ENCODE results near the gene OGFRL1. TPM values are rescaled to one million over a fixed set of nuclear protein-coding genes. Genes with fewer than 3 reads are reported as not detected.

OGFRL1 gene
- total and polyA plus RNA-seq, 2 donors (not counting 1 experiment from before 2014, with no cell fraction given) = 6.4 to 31.6 TPM

DNA sequence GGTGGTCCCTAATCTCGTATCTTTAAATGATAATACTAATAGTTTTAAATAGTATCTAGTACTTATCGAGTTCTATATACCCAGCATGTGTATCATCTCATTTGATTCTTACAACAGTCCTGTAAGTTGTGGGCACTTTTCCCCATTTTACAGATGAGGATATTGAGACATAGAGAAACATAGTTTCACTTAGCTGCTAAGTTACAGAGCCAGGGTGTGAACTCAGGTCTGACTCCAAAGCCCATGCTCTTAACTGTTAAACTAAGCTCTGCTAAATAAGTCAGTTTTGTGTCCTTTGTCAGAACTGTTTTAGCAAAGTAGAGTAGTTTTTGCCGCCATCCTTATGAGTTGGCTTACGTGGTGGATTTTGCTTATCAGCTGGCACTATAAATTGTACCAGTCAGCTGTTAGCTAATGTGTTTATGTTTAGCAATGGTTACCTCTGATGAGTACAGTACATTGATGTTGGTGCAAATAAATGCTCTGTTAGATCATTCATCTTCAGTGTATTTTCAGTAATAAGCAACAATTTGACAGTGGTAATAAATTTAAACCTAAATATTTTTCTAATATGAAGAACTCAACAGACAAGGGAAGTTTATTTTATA lies 12.1 kb downstream of the OGFRL1 start:
- Histone ChIP-seq H3K9me3 (ENCODE audit: control extremely low read depth in 1 of 3, control insufficient read depth in 2 of 3, insufficient read depth in 1 of 3, low read length in 2 of 3) (no peaks in the 10 kb centered on the region), H4K20me1 (ENCODE audit: control insufficient read depth, insufficient read depth, low read length, poor library complexity, severe bottlenecking) (peaks cover 15% of the 10 kb centered on the region), H3K27ac (ENCODE audit: low read length in 2 of 2) (no peak overlapping the region), H3K4me1 (ENCODE audit: control insufficient read depth in 2 of 2, insufficient read depth in 2 of 2, low read length in 2 of 2) (no peaks in the 10 kb centered on the region), H3K4me2 (replicated peaks; ENCODE audit: low read depth, low read length, poor library complexity, severe bottlenecking) (no peak overlapping the region), H3K9ac (ENCODE audit: low read length) (no peak overlapping the region), H3K4me3 (ENCODE audit: control extremely low read depth in 1 of 5, extremely low read depth in 1 of 5, insufficient read depth in 1 of 5, low read depth in 2 of 5, low read length in 4 of 5) (no peak overlapping the region), H3K79me2 (ENCODE audit: control insufficient read depth, insufficient read depth, low read length) (peaks cover 4% of the 10 kb centered on the region), H2AFZ (ENCODE audit: insufficient read depth, low read depth, low read length, poor library complexity, severe bottlenecking) (no peak overlapping the region), H3K36me3 (replicated peaks in 1 of 2; ENCODE audit: control extremely low read depth in 1 of 2, control insufficient read depth in 1 of 2, extremely low read depth in 1 of 2, insufficient read depth in 2 of 2, low read length in 1 of 2) (peaks cover 11 to 50% of the 10 kb centered on the region in 2 experiments), H3K27me3 (replicated peaks in 1 of 4; ENCODE audit: control extremely low read depth in 1 of 4, control insufficient read depth in 3 of 4, insufficient read depth in 4 of 4, low read length in 3 of 4) (no peaks in the 10 kb centered on the region)
- no peak overlapping the region for H3K27ac Mint-ChIP-seq
- 100% methylated on average over 1 of the region's 4 CpGs for WGBS (ENCODE audit: insufficient coverage)
- no peaks in the 10 kb centered on the region for H3K27me3 Mint-ChIP-seq
- POLR2A ChIA-PET = no interaction called here
- no peaks in the 10 kb centered on the region for H3K9me3 Mint-ChIP-seq (ENCODE audit: insufficient read depth)
- intact Hi-C loops (cut with micrococcal nuclease) = no loop called here
- ATAC-seq (ENCODE audit: low read depth) = no peak
- CTCF ChIA-PET = interaction anchor here (1.1 to 1.5 kb wide), 2 partner anchors 13 to 113 kb away, joined by 3 to 4 read pairs; partner anchors contain the start of gene OGFRL1
- DNase-seq = no peak
- no peak overlapping the region for H3K4me3 Mint-ChIP-seq
- TF ChIP-seq EZH2 (IDR thresholded peaks at IDR 0.05; ENCODE audit: borderline replicate concordance, insufficient read depth, low read depth, low read length, poor library complexity, severe bottlenecking) = no peak
- TF ChIP-seq, protein P1, sequence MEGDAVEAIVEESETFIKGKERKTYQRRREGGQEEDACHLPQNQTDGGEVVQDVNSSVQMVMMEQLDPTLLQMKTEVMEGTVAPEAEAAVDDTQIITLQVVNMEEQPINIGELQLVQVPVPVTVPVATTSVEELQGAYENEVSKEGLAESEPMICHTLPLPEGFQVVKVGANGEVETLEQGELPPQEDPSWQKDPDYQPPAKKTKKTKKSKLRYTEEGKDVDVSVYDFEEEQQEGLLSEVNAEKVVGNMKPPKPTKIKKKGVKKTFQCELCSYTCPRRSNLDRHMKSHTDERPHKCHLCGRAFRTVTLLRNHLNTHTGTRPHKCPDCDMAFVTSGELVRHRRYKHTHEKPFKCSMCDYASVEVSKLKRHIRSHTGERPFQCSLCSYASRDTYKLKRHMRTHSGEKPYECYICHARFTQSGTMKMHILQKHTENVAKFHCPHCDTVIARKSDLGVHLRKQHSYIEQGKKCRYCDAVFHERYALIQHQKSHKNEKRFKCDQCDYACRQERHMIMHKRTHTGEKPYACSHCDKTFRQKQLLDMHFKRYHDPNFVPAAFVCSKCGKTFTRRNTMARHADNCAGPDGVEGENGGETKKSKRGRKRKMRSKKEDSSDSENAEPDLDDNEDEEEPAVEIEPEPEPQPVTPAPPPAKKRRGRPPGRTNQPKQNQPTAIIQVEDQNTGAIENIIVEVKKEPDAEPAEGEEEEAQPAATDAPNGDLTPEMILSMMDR (IDR thresholded peaks at IDR 0.05) = no peak
- no peaks in the 10 kb centered on the region for H3K4me1 Mint-ChIP-seq

DNA sequence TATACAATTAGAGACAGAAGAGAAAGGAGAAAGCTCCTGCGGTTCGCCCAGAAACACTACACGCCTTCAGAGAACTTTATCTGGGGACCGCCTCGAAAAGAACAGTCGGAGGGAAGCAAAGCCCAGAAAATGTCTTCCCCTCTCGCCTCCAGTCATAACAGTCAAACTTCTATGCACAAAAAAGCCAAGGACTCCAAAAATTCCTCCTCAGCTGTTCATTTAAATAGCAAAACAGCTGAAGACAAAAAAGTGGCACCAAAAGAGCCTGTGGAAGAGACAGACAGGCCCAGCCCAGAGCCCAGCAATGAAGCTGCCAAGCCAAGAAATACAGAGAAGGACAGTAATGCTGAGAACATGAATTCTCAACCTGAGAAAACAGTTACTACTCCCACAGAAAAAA lies 12.9 kb downstream of the OGFRL1 start:
- peaks cover 12% of the 10 kb centered on the region for H4K20me1 ChIP-seq (ENCODE audit: control insufficient read depth, insufficient read depth, low read length, poor library complexity, severe bottlenecking)
- intact Hi-C loops (cut with micrococcal nuclease) = no loop called here
- no peak overlapping the region for H3K9ac ChIP-seq (ENCODE audit: low read length)
- TF ChIP-seq, protein P1 (IDR thresholded peaks at IDR 0.05) = no peak
- no peak for TF ChIP-seq EZH2 (IDR thresholded peaks at IDR 0.05; ENCODE audit: borderline replicate concordance, insufficient read depth, low read depth, low read length, poor library complexity, severe bottlenecking)
- no peak overlapping the region for H3K27ac Mint-ChIP-seq
- CTCF ChIA-PET = interaction anchor here (1.5 kb wide), 1 partner anchor 13 kb away, joined by 4 read pairs; the partner anchor contains the start of gene OGFRL1
- POLR2A ChIA-PET = no interaction called here
- H3K4me1 Mint-ChIP-seq = no peaks in the 10 kb centered on the region
- ATAC-seq (ENCODE audit: low read depth) (no peak), DNase-seq (no peak)
- WGBS (ENCODE audit: insufficient coverage) = 93% methylated on average over 5 of the region's 7 CpGs
- H3K4me2 ChIP-seq (replicated peaks; ENCODE audit: low read depth, low read length, poor library complexity, severe bottlenecking) = no peak overlapping the region
- H3K27me3 ChIP-seq (replicated peaks in 1 of 4; ENCODE audit: control extremely low read depth in 1 of 4, control insufficient read depth in 3 of 4, insufficient read depth in 4 of 4, low read length in 3 of 4) = no peaks in the 10 kb centered on the region
- H3K4me1 ChIP-seq (ENCODE audit: control insufficient read depth in 2 of 2, insufficient read depth in 2 of 2, low read length in 2 of 2) = no peaks in the 10 kb centered on the region
- H3K9me3 ChIP-seq (ENCODE audit: control extremely low read depth in 1 of 3, control insufficient read depth in 2 of 3, insufficient read depth in 1 of 3, low read length in 2 of 3) = no peaks in the 10 kb centered on the region
- no peak overlapping the region for H3K4me3 ChIP-seq (ENCODE audit: control extremely low read depth in 1 of 5, extremely low read depth in 1 of 5, insufficient read depth in 1 of 5, low read depth in 2 of 5, low read length in 4 of 5)
- no peaks in the 10 kb centered on the region for H3K9me3 Mint-ChIP-seq (ENCODE audit: insufficient read depth)
- H3K27me3 Mint-ChIP-seq = no peaks in the 10 kb centered on the region
- H3K27ac ChIP-seq (ENCODE audit: low read length in 2 of 2) = no peak overlapping the region
- peaks cover 11 to 44% of the 10 kb centered on the region in 2 experiments for H3K36me3 ChIP-seq (replicated peaks in 1 of 2; ENCODE audit: control extremely low read depth in 1 of 2, control insufficient read depth in 1 of 2, extremely low read depth in 1 of 2, insufficient read depth in 2 of 2, low read length in 1 of 2)
- no peak overlapping the region for H3K4me3 Mint-ChIP-seq
- no peak overlapping the region for H2AFZ ChIP-seq (ENCODE audit: insufficient read depth, low read depth, low read length, poor library complexity, severe bottlenecking)
- H3K79me2 ChIP-seq (ENCODE audit: control insufficient read depth, insufficient read depth, low read length) = peaks cover 3% of the 10 kb centered on the region
